ENCODE data around the gene CASZ1.

CASZ1 gene

GRCh38 chr1:10753299-10753698 is 43.1 kb downstream of the CASZ1 start:
- no peaks in the 10 kb centered on the region for H3K9me3 ChIP-seq (ENCODE audit: control insufficient read depth, low read length)
- no peak overlapping the region for H3K4me3 ChIP-seq (ENCODE audit: low read depth, low read length)
- H2AFZ ChIP-seq: no peak overlapping the region
- no peaks in the 10 kb centered on the region for H3K4me1 ChIP-seq
- TF ChIP-seq CTCF (IDR thresholded peaks at IDR 0.05): no peak
- H3K79me2 ChIP-seq: no peaks in the 10 kb centered on the region
- no peaks in the 10 kb centered on the region for H3K27me3 ChIP-seq (ENCODE audit: control insufficient read depth, insufficient read depth, low read length)
- H3K27ac ChIP-seq: no peak overlapping the region
- H3K36me3 ChIP-seq (ENCODE audit: control insufficient read depth, insufficient read depth, low read length): no peaks in the 10 kb centered on the region
- no peak overlapping the region for H3K4me2 ChIP-seq (ENCODE audit: low read length)
- H3K9ac ChIP-seq: no peak overlapping the region

- Histone ChIP-seq H3K27me3 (ENCODE audit: control insufficient read depth, insufficient read depth, low read length) (no peaks in the 10 kb centered on the region), H3K9me3 (ENCODE audit: control insufficient read depth, low read length) (no peaks in the 10 kb centered on the region), H3K79me2 (no peaks in the 10 kb centered on the region), H3K4me2 (ENCODE audit: low read length) (no peak overlapping the region), H3K4me3 (ENCODE audit: low read depth, low read length) (no peak overlapping the region), H3K36me3 (ENCODE audit: control insufficient read depth, insufficient read depth, low read length) (no peaks in the 10 kb centered on the region), H3K4me1 (no peaks in the 10 kb centered on the region), H3K9ac (no peak overlapping the region), H2AFZ (no peak overlapping the region), H3K27ac (no peak overlapping the region)
- TF ChIP-seq CTCF (IDR thresholded peaks at IDR 0.05): no peak
Measured at GRCh38 chr1:10751561-10752085, 44.8 kb downstream of the CASZ1 start.

- no peaks in the 10 kb centered on the region for H3K79me2 ChIP-seq
- no peaks in the 10 kb centered on the region for H3K9me3 ChIP-seq (ENCODE audit: control insufficient read depth, low read length)
- no peak overlapping the region for H2AFZ ChIP-seq
- no peak overlapping the region for H3K9ac ChIP-seq
- no peak for TF ChIP-seq CTCF (IDR thresholded peaks at IDR 0.05)
- H3K4me1 ChIP-seq: no peaks in the 10 kb centered on the region
- H3K4me2 ChIP-seq (ENCODE audit: low read length): no peak overlapping the region
- no peak overlapping the region for H3K27ac ChIP-seq
- H3K36me3 ChIP-seq (ENCODE audit: control insufficient read depth, insufficient read depth, low read length): no peaks in the 10 kb centered on the region
- no peak overlapping the region for H3K4me3 ChIP-seq (ENCODE audit: low read depth, low read length)
- H3K27me3 ChIP-seq (ENCODE audit: control insufficient read depth, insufficient read depth, low read length): no peaks in the 10 kb centered on the region
Measured at GRCh38 chr1:10751160-10751559, 45.3 kb downstream of the CASZ1 start.

GRCh38 chr1:10745886-10746455 is 50.5 kb downstream of the CASZ1 start:
- no peak overlapping the region for H3K4me2 ChIP-seq (ENCODE audit: low read length)
- no peak overlapping the region for H3K27ac ChIP-seq

More at GRCh38 chr1:10745886-10746455, 50.5 kb downstream of the CASZ1 start:
- Histone ChIP-seq H3K36me3 (ENCODE audit: control insufficient read depth, insufficient read depth, low read length) (no peaks in the 10 kb centered on the region), H3K9me3 (ENCODE audit: control insufficient read depth, low read length) (no peaks in the 10 kb centered on the region), H3K79me2 (no peaks in the 10 kb centered on the region), H2AFZ (no peak overlapping the region), H3K4me3 (ENCODE audit: low read depth, low read length) (no peak overlapping the region), H3K27me3 (ENCODE audit: control insufficient read depth, insufficient read depth, low read length) (no peaks in the 10 kb centered on the region), H3K9ac (no peak overlapping the region), H3K4me1 (no peaks in the 10 kb centered on the region)
- no peak for TF ChIP-seq CTCF (IDR thresholded peaks at IDR 0.05)
